ENCODE results near the gene SPHK1. TPM values are rescaled to one million over a fixed set of nuclear protein-coding genes. Genes with fewer than 3 reads are reported as not detected.
"Not testable (repeated sequence)": the region's sequence is repeated elsewhere in the genome, so short reads cannot be mapped to it uniquely, and the experiment has no call there.

Gene SPHK1
- total and polyA plus RNA-seq, 2 experiments from 2014 or later: 72.3 to 113 TPM

- H3K9me2 ChIP-seq (ENCODE audit: insufficient read depth): no peaks in the 10 kb centered on the region
- no peak overlapping the region for H3K9ac ChIP-seq
- H3K27ac ChIP-seq: no peak overlapping the region
- no peaks in the 10 kb centered on the region for H4K20me1 ChIP-seq (ENCODE audit: insufficient read depth)
- H3K27me3 ChIP-seq (replicated peaks; ENCODE audit: insufficient read depth): no peaks in the 10 kb centered on the region
- peaks cover 8% of the 10 kb centered on the region for H3K4me1 ChIP-seq (ENCODE audit: insufficient read depth)
- H3F3A ChIP-seq (ENCODE audit: insufficient read depth): no peaks in the 10 kb centered on the region; the same call in 1 of the 2 replicates
- H3K9me3 ChIP-seq (ENCODE audit: low read depth): no peaks in the 10 kb centered on the region
- H2AFZ ChIP-seq: no peak overlapping the region
- WGBS, 2 experiments (ENCODE audit: low coverage in 1 of 2, low lambda C conversion rate in 2 of 2, missing lambda C conversion rate in 2 of 2): 92 to 95% methylated on average over 6 of the region's 6 CpGs
- peaks cover 35% of the 10 kb centered on the region for H3K79me2 ChIP-seq (ENCODE audit: insufficient read depth)
- TF ChIP-seq EZH2phosphoT487 (IDR thresholded peaks at IDR 0.05; ENCODE audit: insufficient read depth, low read depth): no peak
- TF ChIP-seq EZH2 (IDR thresholded peaks at IDR 0.05; ENCODE audit: insufficient read depth, poor library complexity, severe bottlenecking): no peak
- no peak for DNase-seq
- no peak overlapping the region for H3K4me2 ChIP-seq (ENCODE audit: unreplicated experiment)
- in situ Hi-C loops (cut with MboI): no loop called here
- peaks cover 6% of the 10 kb centered on the region; the same call in 1 of the 2 replicates for H3K36me3 ChIP-seq (ENCODE audit: low read depth)
- H3K4me3 ChIP-seq: no peak overlapping the region
These were observed 43.1 kb upstream of the SPHK1 start for GRCh38 chr17:76341301-76341700.

DNA sequence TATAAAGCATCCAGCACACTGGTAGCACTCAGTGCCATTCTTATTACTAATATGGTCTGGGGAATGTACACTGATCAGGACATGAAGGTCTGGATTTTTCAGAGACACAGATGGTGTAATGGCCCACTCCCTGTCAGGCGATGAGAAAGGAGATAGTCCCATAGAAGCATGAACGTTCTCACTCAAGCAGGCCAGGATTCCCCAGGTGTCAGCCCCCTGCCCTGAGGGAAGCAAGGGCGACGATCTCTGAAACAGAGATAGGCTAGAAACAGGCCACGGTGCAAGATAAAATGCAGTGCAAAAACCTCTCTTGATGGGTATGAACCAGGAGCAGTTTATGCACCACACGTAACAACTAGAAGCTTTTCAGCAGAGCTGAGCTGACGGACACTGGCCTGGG lies 41.3 kb upstream of the SPHK1 start:
- no peak for DNase-seq
- H3K9ac ChIP-seq: no peak overlapping the region
- in situ Hi-C loops (cut with MboI): no loop called here
- peaks cover 17% of the 10 kb centered on the region for H3K79me2 ChIP-seq (ENCODE audit: insufficient read depth)
- WGBS, 2 experiments (ENCODE audit: low coverage in 1 of 2, low lambda C conversion rate in 2 of 2, missing lambda C conversion rate in 2 of 2): 90 to 93% methylated on average over 7 of the region's 7 CpGs
- no peaks in the 10 kb centered on the region for H3K9me3 ChIP-seq (ENCODE audit: low read depth)
- no peak overlapping the region for H3K27ac ChIP-seq
- no peak overlapping the region for H3K4me2 ChIP-seq (ENCODE audit: unreplicated experiment)
- H2AFZ ChIP-seq: no peak overlapping the region
- no peaks in the 10 kb centered on the region for H3K4me1 ChIP-seq (ENCODE audit: insufficient read depth)
- no peaks in the 10 kb centered on the region for H3K27me3 ChIP-seq (replicated peaks; ENCODE audit: insufficient read depth)
- TF ChIP-seq EZH2 (IDR thresholded peaks at IDR 0.05; ENCODE audit: insufficient read depth, poor library complexity, severe bottlenecking): no peak
- no peak overlapping the region for H3K4me3 ChIP-seq
- H3K36me3 ChIP-seq (ENCODE audit: low read depth): peaks cover 9% of the 10 kb centered on the region
- no peaks in the 10 kb centered on the region for H4K20me1 ChIP-seq (ENCODE audit: insufficient read depth)
- H3K9me2 ChIP-seq (ENCODE audit: insufficient read depth): no peaks in the 10 kb centered on the region
- no peaks in the 10 kb centered on the region for H3F3A ChIP-seq (ENCODE audit: insufficient read depth)

DNA sequence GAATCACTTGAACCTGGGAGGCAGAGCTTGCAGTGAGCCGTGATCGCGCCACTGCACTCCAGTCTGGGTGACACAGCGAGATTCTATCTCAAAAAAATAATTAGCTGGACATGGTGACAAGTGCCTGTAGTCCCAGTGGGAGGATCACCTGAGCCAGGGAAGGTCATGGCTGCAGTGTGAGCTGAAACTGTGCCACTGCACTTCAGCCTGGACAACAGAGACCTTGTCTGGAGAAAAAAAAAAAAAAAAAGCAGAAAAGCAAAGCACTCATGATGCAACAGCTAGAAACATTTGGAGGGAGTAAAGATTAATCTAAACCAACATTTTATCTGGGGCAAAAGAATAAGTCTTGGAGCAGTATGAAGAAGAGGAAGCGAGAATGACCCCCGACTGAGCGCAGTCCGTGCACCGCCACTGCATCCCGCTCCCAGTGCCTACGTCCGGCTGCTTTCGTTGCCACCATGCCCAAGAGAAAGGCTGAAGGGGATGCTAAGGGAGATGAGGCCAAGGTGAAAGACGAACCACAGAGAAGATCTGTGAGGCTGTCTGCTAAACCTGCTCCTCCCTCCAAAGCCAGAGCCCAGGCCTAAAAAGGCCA lies 38.9 kb upstream of the SPHK1 start:
- H4K20me1 ChIP-seq (ENCODE audit: insufficient read depth): no peaks in the 10 kb centered on the region
- H3K36me3 ChIP-seq (ENCODE audit: low read depth): peaks cover 9% of the 10 kb centered on the region
- no peaks in the 10 kb centered on the region for H3K9me3 ChIP-seq (ENCODE audit: low read depth)
- H3F3A ChIP-seq (ENCODE audit: insufficient read depth): no peaks in the 10 kb centered on the region
- no peaks in the 10 kb centered on the region for H3K4me1 ChIP-seq (ENCODE audit: insufficient read depth)
- in situ Hi-C loops (cut with MboI): no loop called here
- H3K79me2 ChIP-seq (ENCODE audit: insufficient read depth): peaks cover 25% of the 10 kb centered on the region
- no peak overlapping the region for H3K27ac ChIP-seq
- no peak overlapping the region for H2AFZ ChIP-seq
- no peak overlapping the region for H3K4me3 ChIP-seq
- no peaks in the 10 kb centered on the region for H3K27me3 ChIP-seq (replicated peaks; ENCODE audit: insufficient read depth)
- H3K9me2 ChIP-seq (ENCODE audit: insufficient read depth): no peaks in the 10 kb centered on the region
- TF ChIP-seq EZH2 (IDR thresholded peaks at IDR 0.05; ENCODE audit: insufficient read depth, poor library complexity, severe bottlenecking) (no peak), EZH2phosphoT487 (IDR thresholded peaks at IDR 0.05; ENCODE audit: insufficient read depth, low read depth) (no peak)
- no peak overlapping the region for H3K9ac ChIP-seq
- WGBS, 2 experiments (ENCODE audit: low coverage in 1 of 2, low lambda C conversion rate in 2 of 2, missing lambda C conversion rate in 2 of 2): 96 to 97% methylated on average over 14 of the region's 14 CpGs
- DNase-seq: peak; percentile 20
- H3K4me2 ChIP-seq (ENCODE audit: unreplicated experiment): no peak overlapping the region

DNA sequence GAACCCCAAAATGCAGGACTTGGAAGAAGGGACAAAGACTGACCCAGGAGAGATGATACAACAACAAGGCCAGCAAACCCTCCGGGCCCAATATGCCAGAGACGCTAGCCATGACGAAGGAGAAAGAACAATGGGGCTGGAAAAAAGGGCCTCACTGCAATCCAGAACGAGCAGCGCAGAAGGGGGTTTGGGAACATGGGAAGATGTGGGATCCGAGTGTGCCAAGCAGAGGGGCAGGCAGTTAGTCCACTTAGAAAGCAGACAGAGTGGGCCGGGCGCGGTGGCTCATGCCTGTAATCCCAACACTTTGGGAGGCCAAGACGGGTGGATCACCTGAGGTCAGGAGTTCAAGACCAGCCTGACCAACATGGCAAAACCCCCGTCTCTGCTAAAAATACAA lies 37.5 kb upstream of the SPHK1 start:
- H3K9me3 ChIP-seq (ENCODE audit: low read depth); H4K20me1 ChIP-seq (ENCODE audit: insufficient read depth); H3K27ac ChIP-seq; H3K4me2 ChIP-seq (ENCODE audit: unreplicated experiment); H3K36me3 ChIP-seq (ENCODE audit: low read depth); H2AFZ ChIP-seq; in situ Hi-C loops (cut with MboI); H3K9ac ChIP-seq; H3F3A ChIP-seq (ENCODE audit: insufficient read depth); H3K9me2 ChIP-seq (ENCODE audit: insufficient read depth); H3K4me3 ChIP-seq; H3K4me1 ChIP-seq (ENCODE audit: insufficient read depth); H3K27me3 ChIP-seq (replicated peaks; ENCODE audit: insufficient read depth); DNase-seq: not testable (repeated sequence)
- WGBS, 2 experiments (ENCODE audit: low coverage in 1 of 2, low lambda C conversion rate in 2 of 2, missing lambda C conversion rate in 2 of 2): 95 to 98% methylated on average over 10 to 11 of the region's 11 CpGs
- H3K79me2 ChIP-seq (ENCODE audit: insufficient read depth): peaks cover 36% of the 10 kb centered on the region

- no peaks in the 10 kb centered on the region for H3K9me3 ChIP-seq (ENCODE audit: low read depth)
- no peak overlapping the region for H3K27ac ChIP-seq
- peaks cover 48% of the 10 kb centered on the region for H3K79me2 ChIP-seq (ENCODE audit: insufficient read depth)
- no peaks in the 10 kb centered on the region for H3K9me2 ChIP-seq (ENCODE audit: insufficient read depth)
- no peaks in the 10 kb centered on the region for H3K27me3 ChIP-seq (replicated peaks; ENCODE audit: insufficient read depth)
- no peak for DNase-seq
- peaks cover 3% of the 10 kb centered on the region; the same call in 1 of the 2 replicates for H3K36me3 ChIP-seq (ENCODE audit: low read depth)
- no peaks in the 10 kb centered on the region for H4K20me1 ChIP-seq (ENCODE audit: insufficient read depth)
- H3K4me2 ChIP-seq (ENCODE audit: unreplicated experiment): no peak overlapping the region
- in situ Hi-C loops (cut with MboI): no loop called here
- no peak overlapping the region for H2AFZ ChIP-seq
- 82 to 85% methylated on average over 5 of the region's 5 CpGs for WGBS, 2 experiments (ENCODE audit: low coverage in 1 of 2, low lambda C conversion rate in 2 of 2, missing lambda C conversion rate in 2 of 2)
- H3F3A ChIP-seq (ENCODE audit: insufficient read depth): no peaks in the 10 kb centered on the region; the same call in 1 of the 2 replicates
- H3K4me1 ChIP-seq (ENCODE audit: insufficient read depth): peaks cover 6% of the 10 kb centered on the region; the same call in 1 of the 2 replicates
- H3K9ac ChIP-seq: no peak overlapping the region
- TF ChIP-seq EZH2phosphoT487 (IDR thresholded peaks at IDR 0.05; ENCODE audit: insufficient read depth, low read depth) (no peak), EZH2 (IDR thresholded peaks at IDR 0.05; ENCODE audit: insufficient read depth, poor library complexity, severe bottlenecking) (no peak)
- no peak overlapping the region for H3K4me3 ChIP-seq
These were observed 33.9 kb upstream of the SPHK1 start for GRCh38 chr17:76350463-76350862.
